H1 (cell line): Measurements from ENCODE around the gene JAKMIP1. TPM values are rescaled to one million over a fixed set of nuclear protein-coding genes. Genes with fewer than 3 reads are reported as not detected.

Experiments used
- CTCF ChIA-PET: fragments of 300-600 bp; sonication (Branson Sonifier 250); formaldehyde crosslinking; loops from one replicate; lab custom pipeline; 2021; ENCODE audit not compliant: partially characterized antibody; lab: Charles Lee
- POLR2A ChIA-PET: fragments of 300-600 bp; sonication (Branson Sonifier 250); formaldehyde crosslinking; loops from one replicate; lab custom pipeline; 2021; ENCODE audit warnings: inconsistent platforms; ENCODE audit not compliant: partially characterized antibody; lab: Charles Lee
- DNase-seq, 2 experiments: peaks; one replicate each; pipeline versions ENCODE4 v3.0.0 to v3.0.0-alpha.2; 2010 to 2022; ENCODE audit warnings: low spot score in 2 of 2, low read depth in 1 of 2, mixed read lengths in 1 of 2
- FAIRE-seq: peaks from 2 replicates; lab custom pipeline; 2011; peaks lifted over from hg19 to GRCh38; lab: Jason Lieb, UNC
- H2AFZ ChIP-seq: 2 replicates; pipeline ENCODE4 v1.8.1; 2012; ENCODE audit warnings: low read length, inconsistent platforms
- H2AK5ac ChIP-seq: 2 replicates; pipeline ENCODE4 v1.6.1; 2013; ENCODE audit warnings: low read depth, low read length
- H2BK120ac ChIP-seq: replicated peaks from 2 replicates; pipeline ENCODE3; 2013; ENCODE audit warnings: low read depth, low read length, inconsistent platforms
- H2BK12ac ChIP-seq: 2 replicates; pipeline ENCODE4 v1.6.1; 2013; ENCODE audit warnings: low read depth, low read length
- H2BK15ac ChIP-seq: 2 replicates; pipeline ENCODE4 v1.6.1; 2013; ENCODE audit warnings: low read length
- H2BK20ac ChIP-seq: 2 replicates; pipeline ENCODE4 v1.6.1; 2013; ENCODE audit warnings: low read length
- H2BK5ac ChIP-seq: 2 replicates; pipeline ENCODE4 v1.6.1; 2013; ENCODE audit warnings: low read depth, low read length
- H3K14ac ChIP-seq: 2 replicates; pipeline ENCODE4 v1.6.1; 2013; ENCODE audit warnings: inconsistent platforms; ENCODE audit not compliant: insufficient read length
- H3K18ac ChIP-seq: 2 replicates; pipeline ENCODE4 v1.6.1; 2013; ENCODE audit warnings: low read length; ENCODE audit errors: extremely low read depth
- H3K23ac ChIP-seq: 2 replicates; pipeline ENCODE4 v1.6.1; 2013; ENCODE audit warnings: inconsistent platforms; ENCODE audit not compliant: insufficient read length
- H3K23me2 ChIP-seq: 2 replicates; pipeline ENCODE4 v1.6.1; 2013; ENCODE audit warnings: low read depth, low read length
- H3K27ac ChIP-seq: 2 replicates; pipeline ENCODE4 v1.6.1; 2011; ENCODE audit warnings: low read depth, low read length, inconsistent platforms
- H3K27me3 ChIP-seq, 4 experiments: replicated peaks in 1 of 4; 1 replicate in 1 of 4; 2 replicates in 3 of 4; pipeline versions ENCODE4 v1.6.1 to v1.8.1; 2011 to 2013; ENCODE audit warnings: low read length in 3 of 4, mild to moderate bottlenecking in 3 of 4, inconsistent platforms in 2 of 4, mixed read lengths in 2 of 4, moderate library complexity in 1 of 4; ENCODE audit not compliant: control insufficient read depth in 3 of 4, insufficient read depth in 3 of 4; ENCODE audit errors: extremely low read depth in 1 of 4
- H3K36me3 ChIP-seq, 4 experiments: 2 replicates each; pipeline versions ENCODE4 v1.6.1 to v1.8.1; 2011 to 2013; ENCODE audit warnings: mild to moderate bottlenecking in 4 of 4, low read length in 3 of 4, moderate library complexity in 2 of 4, control low read depth in 1 of 4, inconsistent platforms in 1 of 4; ENCODE audit not compliant: insufficient read depth in 4 of 4, control insufficient read depth in 2 of 4
- H3K4ac ChIP-seq: replicated peaks from 2 replicates; pipeline ENCODE3; 2013; ENCODE audit warnings: low read length, low read depth, mixed read lengths, inconsistent platforms; ENCODE audit not compliant: insufficient read length
- H3K4me1 ChIP-seq, 4 experiments: replicated peaks in 1 of 4; 1 replicate in 1 of 4; 2 replicates in 3 of 4; pipeline versions ENCODE4 v1.6.1 to v1.8.1; 2011 to 2013; ENCODE audit warnings: low read length in 3 of 4, inconsistent platforms in 2 of 4, mixed read lengths in 1 of 4; ENCODE audit not compliant: insufficient read depth in 4 of 4, control insufficient read depth in 3 of 4
- H3K4me2 ChIP-seq, 2 experiments: 2 replicates each; pipeline versions ENCODE4 v1.6.1 to v1.8.1; 2011 to 2013; ENCODE audit warnings: low read depth in 2 of 2, low read length in 2 of 2, control low read depth in 1 of 2, inconsistent platforms in 1 of 2, mild to moderate bottlenecking in 1 of 2; ENCODE audit not compliant: insufficient read depth in 1 of 2
- H3K4me3 ChIP-seq, 4 experiments: fragments of 200-600, 300-600 bp in 1 of 4; sonication (generic), shearing (Covaris generic), sonication (Bioruptor Twin) in 1 of 4; 2 replicates each; pipeline versions ENCODE4 v1.5.1 to v1.8.1; 2011 to 2016; ENCODE audit warnings: low read length in 4 of 4, low read depth in 3 of 4, control low read depth in 2 of 4, inconsistent platforms in 2 of 4, mild to moderate bottlenecking in 2 of 4, mixed read lengths in 1 of 4, moderate library complexity in 1 of 4; ENCODE audit not compliant: insufficient read depth in 2 of 4; ENCODE audit errors: extremely low read depth in 1 of 4
- H3K56ac ChIP-seq: replicated peaks from 2 replicates; pipeline ENCODE3; 2013; ENCODE audit warnings: low read depth, mild to moderate bottlenecking, mixed read lengths, low read length, inconsistent platforms; ENCODE audit not compliant: insufficient read length
- H3K79me1 ChIP-seq: 2 replicates; pipeline ENCODE4 v1.6.1; 2013; ENCODE audit warnings: low read depth, low read length, control low read depth
- H3K79me2 ChIP-seq, 2 experiments: 2 replicates each; pipeline versions ENCODE4 v1.6.1 to v1.8.1; 2012 to 2013; ENCODE audit warnings: low read length in 2 of 2, mild to moderate bottlenecking in 2 of 2, inconsistent platforms in 1 of 2; ENCODE audit not compliant: insufficient read depth in 2 of 2, control insufficient read depth in 1 of 2
- H3K9ac ChIP-seq, 4 experiments: replicated peaks in 1 of 4; 1 replicate in 1 of 4; 2 replicates in 3 of 4; pipeline versions ENCODE4 v1.6.1 to v1.8.1; 2011 to 2013; ENCODE audit warnings: low read depth in 3 of 4, low read length in 3 of 4, control low read depth in 2 of 4, mild to moderate bottlenecking in 2 of 4, moderate library complexity in 2 of 4, inconsistent platforms in 1 of 4; ENCODE audit errors: extremely low read depth in 1 of 4
- H3K9me3 ChIP-seq, 2 experiments: 2 replicates each; pipeline versions ENCODE4 v1.6.1 to v1.8.1; 2012 to 2013; ENCODE audit warnings: mild to moderate bottlenecking in 2 of 2, moderate library complexity in 2 of 2, control low read depth in 1 of 2, inconsistent platforms in 1 of 2, low read depth in 1 of 2, low read length in 1 of 2, mixed read lengths in 1 of 2; ENCODE audit not compliant: insufficient read depth in 2 of 2
- H4K20me1 ChIP-seq, 2 experiments: replicated peaks in 1 of 2; 2 replicates each; pipeline versions ENCODE3 to v1.8.1; 2011 to 2013; ENCODE audit warnings: inconsistent platforms in 2 of 2, low read length in 2 of 2, mild to moderate bottlenecking in 1 of 2; ENCODE audit not compliant: insufficient read depth in 2 of 2, control insufficient read depth in 1 of 2
- H4K5ac ChIP-seq: 2 replicates; pipeline ENCODE4 v1.6.1; 2013; ENCODE audit warnings: low read length, low read depth, mixed read lengths, inconsistent platforms; ENCODE audit not compliant: insufficient read length
- H4K8ac ChIP-seq: 2 replicates; pipeline ENCODE4 v1.8.0; 2013; ENCODE audit warnings: mild to moderate bottlenecking, moderate library complexity, low read length, inconsistent platforms; ENCODE audit not compliant: insufficient read depth; ENCODE audit errors: extremely low read depth
- H4K91ac ChIP-seq: replicated peaks from 2 replicates; pipeline ENCODE3; 2013; ENCODE audit warnings: low read length, mixed read lengths, inconsistent platforms; ENCODE audit not compliant: insufficient read length
- CBX5 ChIP-seq: fragments of 300-800, 300-1000 bp; sonication (generic); IDR thresholded peaks from 2 replicates; pipeline ENCODE4 v1.7.1; 2016; ENCODE audit warnings: antibody characterized with exemption, low read length, low read depth
- CHD2 ChIP-seq: IDR thresholded peaks from 2 replicates; pipeline ENCODE4 v1.6.1; 2012; ENCODE audit warnings: low read length, improper control_type of control experiment
- GABPA ChIP-seq: IDR thresholded peaks from 2 replicates; pipeline ENCODE4 v1.6.1; 2011; ENCODE audit warnings: mild to moderate bottlenecking, low read length, moderate library complexity, borderline replicate concordance; ENCODE audit not compliant: insufficient read depth
- JUND ChIP-seq: IDR thresholded peaks from 2 replicates; pipeline ENCODE4 v1.6.1; 2011; ENCODE audit warnings: mild to moderate bottlenecking, improper control_type of control experiment, low read length
- KDM1A ChIP-seq: fragments of 200-600, 300-600 bp; sonication (generic); IDR thresholded peaks from 2 replicates; pipeline ENCODE4 v1.7.1; 2016; ENCODE audit warnings: mild to moderate bottlenecking, low read length, borderline replicate concordance
- RAD21 ChIP-seq, 2 experiments: IDR thresholded peaks in 1 of 2; conservative IDR thresholded peaks in 1 of 2; 2 replicates each; pipeline ENCODE4 v1.6.1; 2011; ENCODE audit warnings: low read depth in 2 of 2, low read length in 2 of 2, improper control_type of control experiment in 1 of 2, inconsistent platforms in 1 of 2, mild to moderate bottlenecking in 1 of 2, moderate library complexity in 1 of 2
- SP1 ChIP-seq: IDR thresholded peaks from 2 replicates; pipeline ENCODE4 v1.6.1; 2011; ENCODE audit warnings: low read depth, low read length
- SRF ChIP-seq: IDR thresholded peaks from 2 replicates; pipeline ENCODE4 v1.6.1; 2011; ENCODE audit warnings: mild to moderate bottlenecking, low read depth, low read length, moderate library complexity
- WGBS, 2 experiments: shearing (Covaris generic) in 1 of 2; methylation state at CpG; one replicate each; pipeline versions ENCODE4 v1.1.6 to v1.1.7; 2013 to 2015; ENCODE audit warnings: low lambda C conversion rate in 2 of 2, mixed read lengths in 2 of 2, inconsistent platforms in 1 of 2, low coverage in 1 of 2, missing lambda C conversion rate in 1 of 2; ENCODE audit not compliant: insufficient replicate concordance in 2 of 2, insufficient coverage in 1 of 2, insufficient read length in 1 of 2; ENCODE audit errors: extremely low coverage in 1 of 2, missing lambda C conversion rate in 1 of 2; 5-methylcytosine and 5-hydroxymethylcytosine counted together
- polyA plus RNA-seq, 7 experiments: library from polyadenylated mRNA; depleted of rRNA in 3 of 7; stranded (reverse) in 5 of 7; unstranded in 2 of 7; fragments of >200 nt in 5 of 7; fragments of 200-250 nt in 2 of 7; gene quantifications; 1 replicate in 5 of 7; 2 replicates in 1 of 7; 4 replicates in 1 of 7; pipeline versions ENCODE4 v1.2.1 to v1.2.3, GENCODE V29; 2011 to 2013; ENCODE audit warnings: missing spikeins in 2 of 7, mixed read lengths in 2 of 7
- total RNA-seq: library from RNA; stranded (reverse); fragmentation: NEBNext Ultra II Directional; extraction: Animal tissue kit (Norgen Biotek cat#: 25700); gene quantifications from 2 replicates; pipeline ENCODE4 v1.2.1, GENCODE V29; 2021

JAKMIP1 gene
- total and polyA plus RNA-seq, 2 of the 8 experiments (the other 6 are each of a cell fraction or from before 2014, with no cell fraction given): 2.5 to 4.4 TPM

- Histone ChIP-seq H3K27me3 (no peaks in the 10 kb centered on the region), H3K9ac (no peak overlapping the region), H2AK5ac (no peak overlapping the region), H3K4me2 (no peak overlapping the region), H2BK12ac (no peak overlapping the region), H3K79me2 (no peaks in the 10 kb centered on the region), H3K23ac (no peak overlapping the region), H3K27ac (no peak overlapping the region), H4K91ac (no peak overlapping the region), H2BK120ac (no peak overlapping the region), H4K8ac (no peak overlapping the region), H2BK20ac (no peak overlapping the region), H3K36me3 (no peaks in the 10 kb centered on the region), H4K5ac (no peak overlapping the region), H3K56ac (no peak overlapping the region), H3K79me1 (no peaks in the 10 kb centered on the region), H2BK15ac (no peak overlapping the region), H4K20me1 (no peaks in the 10 kb centered on the region), H3K4ac (no peak overlapping the region), H3K9me3 (no peaks in the 10 kb centered on the region), H3K18ac (no peak overlapping the region), H2BK5ac (no peak overlapping the region), H2AFZ (no peak overlapping the region), H3K4me1 (peaks cover 0 to 2% (median 0%) of the 10 kb centered on the region in 4 experiments; a peak in 1 of 7 replicates), H3K23me2 (no peaks in the 10 kb centered on the region), H3K4me3 (no peak overlapping the region), H3K14ac (no peak overlapping the region)
- 80% methylated on average over 9 of the region's 9 CpGs; no CpG with 5 or more reads in 1 of the 2 experiments for WGBS, 2 experiments
- TF ChIP-seq SP1 (no peak), CBX5 (no peak), KDM1A (no peak), GABPA (no peak), CHD2 (no peak), RAD21 (IDR thresholded peaks at IDR 0.05 in 1 of 2, conservative IDR thresholded peaks at IDR 0.05 in 1 of 2; ENCODE audit: low read depth in 2 of 2, low read length in 2 of 2) (no peak), JUND (no peak), SRF (no peak)
- FAIRE-seq (no peak), DNase-seq (no peak)
- POLR2A ChIA-PET: interaction anchor here (1.1 kb wide), 1 partner anchor 145 kb away, joined by 4 read pairs; no protein-coding TSS in a partner anchor
- CTCF ChIA-PET: interaction anchor here (1.3 to 8.9 kb wide), 7 partner anchors 14 to 274 kb away, joined by 3 to 110 read pairs (median 4); no protein-coding TSS in a partner anchor
Observed at GRCh38 chr4:5976921-5977320, 223.4 kb downstream of the JAKMIP1 start.
